ES-I3 (cell line): ENCODE data around the gene DRD4.

Experiments used
- H3K36me3 ChIP-seq: 2 replicates; pipeline ENCODE4 v1.6.1; 2013; ENCODE audit warnings: mild to moderate bottlenecking, low read length, control low read depth, moderate library complexity; ENCODE audit not compliant: insufficient read depth
- H3K4me1 ChIP-seq: 2 replicates; pipeline ENCODE4 v1.6.1; 2013; ENCODE audit warnings: mild to moderate bottlenecking, control low read depth, low read length; ENCODE audit not compliant: insufficient read depth
- H3K9ac ChIP-seq: 2 replicates; pipeline ENCODE4 v1.6.1; 2013; ENCODE audit warnings: low read depth, mild to moderate bottlenecking, low read length, moderate library complexity
- H3K9me3 ChIP-seq: 2 replicates; pipeline ENCODE4 v1.6.1; 2013; ENCODE audit warnings: mild to moderate bottlenecking, low read length, moderate library complexity; ENCODE audit not compliant: control insufficient read depth, insufficient read depth

DRD4 gene

GRCh38 chr11:636511-637332, at the start of gene DRD4:
DRD4 (plus strand) TSS chr11:637269; CDS start chr11:637305, 36 bp downstream.
- peaks cover 6% of the 10 kb centered on the region; the same call in 1 of the 2 replicates for H3K4me1 ChIP-seq
- no peaks in the 10 kb centered on the region for H3K36me3 ChIP-seq
- peak within 1 kb of the TSS; percentile 42; the same call in 1 of the 2 replicates for H3K9ac ChIP-seq
- no peaks in the 10 kb centered on the region for H3K9me3 ChIP-seq

- Histone ChIP-seq H3K36me3 (peaks cover 8% of the 10 kb centered on the region), H3K9me3 (no peaks in the 10 kb centered on the region), H3K9ac (no peak overlapping the region), H3K4me1 (no peaks in the 10 kb centered on the region; the same call in 1 of the 2 replicates)
Observed at GRCh38 chr11:587546-587945, 49.5 kb upstream of the DRD4 start.

GRCh38 chr11:587978-588380, 49.1 kb upstream of the DRD4 start:
- no peaks in the 10 kb centered on the region; the same call in 1 of the 2 replicates for H3K4me1 ChIP-seq
- peaks cover 9% of the 10 kb centered on the region for H3K36me3 ChIP-seq
- H3K9ac ChIP-seq = no peak overlapping the region
- no peaks in the 10 kb centered on the region for H3K9me3 ChIP-seq

GRCh38 chr11:589798-590197, 47.3 kb upstream of the DRD4 start:
- Histone ChIP-seq H3K9ac (no peak overlapping the region), H3K4me1 (no peaks in the 10 kb centered on the region; the same call in 1 of the 2 replicates), H3K36me3 (peaks cover 21% of the 10 kb centered on the region), H3K9me3 (no peaks in the 10 kb centered on the region)

- H3K4me1 ChIP-seq = no peaks in the 10 kb centered on the region; the same call in 1 of the 2 replicates
- H3K9ac ChIP-seq = no peak overlapping the region
- no peaks in the 10 kb centered on the region for H3K9me3 ChIP-seq
- peaks cover 23% of the 10 kb centered on the region for H3K36me3 ChIP-seq
Observed at GRCh38 chr11:590997-591396, 46.1 kb upstream of the DRD4 start.

- Histone ChIP-seq H3K4me1 (no peaks in the 10 kb centered on the region; the same call in 1 of the 2 replicates), H3K9me3 (no peaks in the 10 kb centered on the region), H3K36me3 (peaks cover 22% of the 10 kb centered on the region), H3K9ac (no peak overlapping the region)
Observed at GRCh38 chr11:592501-592900, 44.6 kb upstream of the DRD4 start.

- H3K4me1 ChIP-seq = no peaks in the 10 kb centered on the region
- H3K36me3 ChIP-seq = peaks cover 18% of the 10 kb centered on the region
Observed at GRCh38 chr11:592918-593317, 44.2 kb upstream of the DRD4 start.

GRCh38 chr11:593347-593746, 43.7 kb upstream of the DRD4 start:
- Histone ChIP-seq H3K9me3 (no peaks in the 10 kb centered on the region), H3K9ac (no peak overlapping the region), H3K4me1 (no peaks in the 10 kb centered on the region), H3K36me3 (peaks cover 16% of the 10 kb centered on the region)

More at GRCh38 chr11:592918-593317, 44.2 kb upstream of the DRD4 start:
- Histone ChIP-seq H3K9me3 (no peaks in the 10 kb centered on the region), H3K9ac (no peak overlapping the region)

GRCh38 chr11:595400-595799, 41.7 kb upstream of the DRD4 start:
- H3K36me3 ChIP-seq = peaks cover 20% of the 10 kb centered on the region

GRCh38 chr11:596374-596773, 40.7 kb upstream of the DRD4 start:
- Histone ChIP-seq H3K36me3 (peaks cover 21% of the 10 kb centered on the region), H3K9me3 (no peaks in the 10 kb centered on the region), H3K9ac (no peak overlapping the region), H3K4me1 (no peaks in the 10 kb centered on the region)

More at GRCh38 chr11:595400-595799, 41.7 kb upstream of the DRD4 start:
- H3K9me3 ChIP-seq = no peaks in the 10 kb centered on the region
- no peaks in the 10 kb centered on the region for H3K4me1 ChIP-seq
- no peak overlapping the region for H3K9ac ChIP-seq

GRCh38 chr11:597166-597725, 39.8 kb upstream of the DRD4 start:
- Histone ChIP-seq H3K36me3 (peaks cover 27% of the 10 kb centered on the region), H3K9me3 (no peaks in the 10 kb centered on the region), H3K9ac (no peak overlapping the region), H3K4me1 (no peaks in the 10 kb centered on the region)

GRCh38 chr11:598005-598680, 38.9 kb upstream of the DRD4 start:
- no peak overlapping the region for H3K9ac ChIP-seq
- peaks cover 26% of the 10 kb centered on the region for H3K36me3 ChIP-seq
- H3K4me1 ChIP-seq = no peaks in the 10 kb centered on the region
- H3K9me3 ChIP-seq = no peaks in the 10 kb centered on the region

GRCh38 chr11:601573-602245, 35.4 kb upstream of the DRD4 start:
- Histone ChIP-seq H3K9me3 (no peaks in the 10 kb centered on the region), H3K4me1 (no peaks in the 10 kb centered on the region), H3K9ac (no peak overlapping the region), H3K36me3 (peaks cover 29% of the 10 kb centered on the region)

GRCh38 chr11:603154-603553, 33.9 kb upstream of the DRD4 start:
- Histone ChIP-seq H3K36me3 (peaks cover 34% of the 10 kb centered on the region), H3K9ac (no peak overlapping the region), H3K9me3 (no peaks in the 10 kb centered on the region), H3K4me1 (no peaks in the 10 kb centered on the region)
